ENCODE data around the gene FNDC3A. TPM values are rescaled to one million over a fixed set of nuclear protein-coding genes. Genes with fewer than 3 reads are reported as not detected.

Gene FNDC3A
- total RNA-seq, 2 experiments from 2014 or later: 25.7 to 26.6 TPM

GRCh38 chr13:48939728-48940127 lies 36.0 kb upstream of the FNDC3A start:
- H3K9me3 Mint-ChIP-seq: peaks cover under 1% of the 10 kb centered on the region
- no peak overlapping the region for H3K27ac Mint-ChIP-seq
- peak; percentile 22 for DNase-seq
- intact Hi-C loops (cut with micrococcal nuclease): no loop called here
- POLR2A ChIA-PET: interaction anchor here (0.6 kb wide), 1 partner anchor 171 kb away, joined by 3 read pairs; no protein-coding TSS in a partner anchor
- CTCF ChIA-PET: interaction anchor here (0.9 kb wide), 1 partner anchor 630 kb away, joined by 3 read pairs; no protein-coding TSS in a partner anchor
- H3K36me3 Mint-ChIP-seq (ENCODE audit: low read depth): no peaks in the 10 kb centered on the region
- no peak overlapping the region for H3K4me3 Mint-ChIP-seq
- H3K4me1 Mint-ChIP-seq (ENCODE audit: low read depth): peaks cover 18% of the 10 kb centered on the region
- no peaks in the 10 kb centered on the region for H3K27me3 Mint-ChIP-seq
- ATAC-seq: peak; percentile 87
- TF ChIP-seq, protein P1, sequence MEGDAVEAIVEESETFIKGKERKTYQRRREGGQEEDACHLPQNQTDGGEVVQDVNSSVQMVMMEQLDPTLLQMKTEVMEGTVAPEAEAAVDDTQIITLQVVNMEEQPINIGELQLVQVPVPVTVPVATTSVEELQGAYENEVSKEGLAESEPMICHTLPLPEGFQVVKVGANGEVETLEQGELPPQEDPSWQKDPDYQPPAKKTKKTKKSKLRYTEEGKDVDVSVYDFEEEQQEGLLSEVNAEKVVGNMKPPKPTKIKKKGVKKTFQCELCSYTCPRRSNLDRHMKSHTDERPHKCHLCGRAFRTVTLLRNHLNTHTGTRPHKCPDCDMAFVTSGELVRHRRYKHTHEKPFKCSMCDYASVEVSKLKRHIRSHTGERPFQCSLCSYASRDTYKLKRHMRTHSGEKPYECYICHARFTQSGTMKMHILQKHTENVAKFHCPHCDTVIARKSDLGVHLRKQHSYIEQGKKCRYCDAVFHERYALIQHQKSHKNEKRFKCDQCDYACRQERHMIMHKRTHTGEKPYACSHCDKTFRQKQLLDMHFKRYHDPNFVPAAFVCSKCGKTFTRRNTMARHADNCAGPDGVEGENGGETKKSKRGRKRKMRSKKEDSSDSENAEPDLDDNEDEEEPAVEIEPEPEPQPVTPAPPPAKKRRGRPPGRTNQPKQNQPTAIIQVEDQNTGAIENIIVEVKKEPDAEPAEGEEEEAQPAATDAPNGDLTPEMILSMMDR (IDR thresholded peaks at IDR 0.05): no peak

- ChIA-PET CTCF (no interaction called here), POLR2A (interaction anchor here (0.7 kb wide), 1 partner anchor 46 kb away, joined by 3 read pairs; no protein-coding TSS in a partner anchor)
- intact Hi-C loops (cut with micrococcal nuclease): no loop called here
- Mint-ChIP-seq H3K36me3 (ENCODE audit: low read depth) (no peaks in the 10 kb centered on the region), H3K4me3 (no peak overlapping the region), H3K27ac (no peak overlapping the region), H3K9me3 (no peaks in the 10 kb centered on the region), H3K27me3 (no peaks in the 10 kb centered on the region), H3K4me1 (ENCODE audit: low read depth) (peaks cover 18% of the 10 kb centered on the region)
- TF ChIP-seq, protein P1 (IDR thresholded peaks at IDR 0.05): no peak
- ATAC-seq (no peak), DNase-seq (no peak)
Observed at GRCh38 chr13:48942131-48942530, 33.6 kb upstream of the FNDC3A start.

DNA sequence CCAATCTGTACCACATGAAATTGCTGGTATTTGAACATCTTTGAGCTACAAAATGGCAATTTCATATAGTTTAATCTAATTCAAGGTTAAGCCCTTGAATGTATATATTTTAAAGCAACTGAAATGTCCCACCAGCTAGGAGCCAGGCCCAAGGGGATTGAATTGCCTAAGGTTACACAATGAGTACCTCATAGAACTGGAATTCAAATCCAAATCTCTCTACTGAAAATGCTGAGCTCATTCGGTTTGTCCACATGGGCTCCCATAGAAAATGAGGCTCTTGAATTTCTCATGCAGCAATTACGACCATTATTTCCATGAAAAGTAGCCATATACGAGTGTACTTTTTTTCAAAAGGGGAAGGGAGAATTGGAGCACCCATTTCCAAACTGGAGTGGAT lies 31.5 kb upstream of the FNDC3A start:
- Mint-ChIP-seq H3K9me3 (no peaks in the 10 kb centered on the region), H3K4me1 (ENCODE audit: low read depth) (peaks cover 8% of the 10 kb centered on the region), H3K27ac (no peak overlapping the region), H3K4me3 (no peak overlapping the region), H3K27me3 (no peaks in the 10 kb centered on the region), H3K36me3 (ENCODE audit: low read depth) (no peaks in the 10 kb centered on the region)
- TF ChIP-seq, protein P1 (IDR thresholded peaks at IDR 0.05): no peak
- ChIA-PET CTCF (no interaction called here), POLR2A (no interaction called here)
- DNase-seq (no peak), ATAC-seq (no peak)
- intact Hi-C loops (cut with micrococcal nuclease): no loop called here

GRCh38 chr13:48945626-48946025 lies 30.1 kb upstream of the FNDC3A start:
- intact Hi-C loops (cut with micrococcal nuclease): no loop called here

DNA sequence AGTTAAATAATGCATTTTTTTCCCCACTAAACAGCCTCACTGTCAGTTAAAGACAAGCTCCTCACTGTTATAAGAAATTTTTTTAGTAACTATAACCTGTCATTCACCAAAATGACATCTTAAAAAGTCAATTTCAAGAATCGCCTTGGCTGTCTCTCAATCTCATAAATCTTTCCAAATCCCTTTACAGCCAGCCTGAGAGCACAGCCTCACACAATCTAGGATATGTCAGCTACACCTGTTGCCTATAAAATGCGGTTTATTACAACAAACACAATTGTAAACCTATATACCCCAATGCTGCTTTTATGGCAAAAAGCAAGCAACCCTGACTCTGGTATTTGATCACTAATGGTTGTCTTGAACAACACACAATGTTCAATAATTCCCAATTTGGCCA lies 29.5 kb upstream of the FNDC3A start:
- TF ChIP-seq, protein P1 (IDR thresholded peaks at IDR 0.05): no peak
- no peak overlapping the region for H3K27ac Mint-ChIP-seq
- CTCF ChIA-PET: no interaction called here
- H3K9me3 Mint-ChIP-seq: no peaks in the 10 kb centered on the region
- intact Hi-C loops (cut with micrococcal nuclease): no loop called here
- H3K4me1 Mint-ChIP-seq (ENCODE audit: low read depth): no peaks in the 10 kb centered on the region
- POLR2A ChIA-PET: interaction anchor here (0.6 kb wide), 1 partner anchor 154 kb away, joined by 3 read pairs; no protein-coding TSS in a partner anchor
- H3K36me3 Mint-ChIP-seq (ENCODE audit: low read depth): no peaks in the 10 kb centered on the region
- H3K4me3 Mint-ChIP-seq: no peak overlapping the region
- DNase-seq (no peak), ATAC-seq (no peak)
- H3K27me3 Mint-ChIP-seq: peaks cover 2% of the 10 kb centered on the region

More at GRCh38 chr13:48945626-48946025, 30.1 kb upstream of the FNDC3A start:
- TF ChIP-seq, protein P1 (IDR thresholded peaks at IDR 0.05): no peak
- Mint-ChIP-seq H3K9me3 (no peaks in the 10 kb centered on the region), H3K27ac (no peak overlapping the region), H3K27me3 (peaks cover 2% of the 10 kb centered on the region), H3K4me3 (no peak overlapping the region), H3K36me3 (ENCODE audit: low read depth) (no peaks in the 10 kb centered on the region), H3K4me1 (ENCODE audit: low read depth) (no peaks in the 10 kb centered on the region)
- ChIA-PET CTCF (no interaction called here), POLR2A (interaction anchor here (0.5 to 0.6 kb wide), 2 partner anchors 29 to 154 kb away, joined by 3 read pairs; no protein-coding TSS in a partner anchor)
- ATAC-seq (no peak), DNase-seq (no peak)

Measured in activated CD8-positive, alpha-beta T cell treated with anti-CD3 and anti-CD28 coated beads for 36 hours (primary cell).